Dermis blood vessel endothelial cell (primary cell): ENCODE results near the gene IL18. TPM values are rescaled to one million over a fixed set of nuclear protein-coding genes. Genes with fewer than 3 reads are reported as not detected.
"Not testable (repeated sequence)": the region's sequence is repeated elsewhere in the genome, so short reads cannot be mapped to it uniquely, and the experiment has no call there.

Source experiments
- DNase-seq: peaks from one replicate; pipeline ENCODE4 v3.0.0; 2010
- total RNA-seq: library from RNA; depleted of rRNA; stranded (reverse); fragments of >200 nt; gene quantifications from 2 replicates; pipeline ENCODE4 v1.2.3, GENCODE V29; 2014

IL18 gene
- total RNA-seq, 1 donor from 2014 or later: 0.34 TPM

DNA sequence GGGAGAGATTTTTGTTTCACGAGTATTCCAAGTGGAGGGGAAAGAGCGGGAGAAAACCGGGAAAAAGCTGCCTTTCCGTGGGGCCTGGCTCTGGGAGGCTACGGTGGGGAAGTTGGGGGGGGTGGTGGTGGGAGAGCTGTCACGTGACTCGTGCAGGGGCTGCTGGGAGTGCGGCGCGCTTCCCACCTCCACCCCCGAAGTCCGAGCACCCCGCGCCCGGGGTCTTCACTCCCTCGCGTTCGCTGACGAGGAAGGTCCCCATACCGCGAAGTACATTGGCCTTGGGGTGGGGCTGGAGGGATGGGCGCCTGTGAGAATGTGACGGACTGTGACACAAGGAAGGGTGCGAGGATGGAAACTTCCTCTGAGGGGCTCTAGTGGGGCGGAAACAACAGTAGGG lies 3.3 kb upstream of the IL18 start, which contains the start of gene TEX12:
Gene TEX12 (plus strand): TSS at position 228 of the 400 bp plus-strand sequence. CDS start 1,897 bp downstream, outside the sequence.
- no peak for DNase-seq

DNA sequence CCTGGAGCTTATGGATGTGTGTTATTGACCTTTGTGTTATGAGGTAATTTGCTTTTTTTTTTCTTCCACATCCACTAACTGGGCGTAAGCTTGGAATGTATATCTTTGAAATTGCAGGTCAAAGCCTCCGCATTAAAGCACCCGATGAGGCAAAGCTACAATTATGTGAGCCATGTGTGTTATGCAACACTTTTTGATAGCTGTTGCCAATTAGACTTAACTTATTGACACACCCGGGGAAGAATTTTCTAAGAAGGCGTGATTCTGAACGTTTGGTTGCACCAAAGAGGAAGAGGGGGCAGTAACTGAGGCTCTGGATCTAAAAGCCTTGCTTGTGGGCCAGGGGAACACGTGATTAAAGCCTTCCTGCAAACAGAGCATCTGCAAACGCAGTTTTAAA lies 2.7 kb upstream of the IL18 start:
- no peak for DNase-seq

DNA sequence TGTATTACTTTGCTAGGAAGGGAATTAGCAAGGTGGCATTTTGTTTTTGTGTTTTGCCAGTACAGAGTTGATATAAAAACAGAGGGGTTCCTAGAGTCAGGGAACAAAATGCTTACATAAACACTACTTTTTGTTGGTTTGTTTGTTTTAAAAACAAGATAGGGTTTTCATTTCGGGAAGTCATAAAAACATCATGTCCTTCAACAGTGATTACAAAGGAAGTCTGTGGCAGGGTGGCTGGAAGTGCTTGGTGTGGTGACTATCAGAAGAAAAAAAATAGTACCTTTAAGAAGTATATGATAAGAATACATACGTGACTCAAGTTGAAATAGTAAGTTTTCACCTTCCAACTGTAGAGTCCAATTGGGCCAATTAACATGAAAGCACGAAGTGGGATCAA lies 1.2 kb upstream of the IL18 start:
- DNase-seq: peak; percentile 43

DNA sequence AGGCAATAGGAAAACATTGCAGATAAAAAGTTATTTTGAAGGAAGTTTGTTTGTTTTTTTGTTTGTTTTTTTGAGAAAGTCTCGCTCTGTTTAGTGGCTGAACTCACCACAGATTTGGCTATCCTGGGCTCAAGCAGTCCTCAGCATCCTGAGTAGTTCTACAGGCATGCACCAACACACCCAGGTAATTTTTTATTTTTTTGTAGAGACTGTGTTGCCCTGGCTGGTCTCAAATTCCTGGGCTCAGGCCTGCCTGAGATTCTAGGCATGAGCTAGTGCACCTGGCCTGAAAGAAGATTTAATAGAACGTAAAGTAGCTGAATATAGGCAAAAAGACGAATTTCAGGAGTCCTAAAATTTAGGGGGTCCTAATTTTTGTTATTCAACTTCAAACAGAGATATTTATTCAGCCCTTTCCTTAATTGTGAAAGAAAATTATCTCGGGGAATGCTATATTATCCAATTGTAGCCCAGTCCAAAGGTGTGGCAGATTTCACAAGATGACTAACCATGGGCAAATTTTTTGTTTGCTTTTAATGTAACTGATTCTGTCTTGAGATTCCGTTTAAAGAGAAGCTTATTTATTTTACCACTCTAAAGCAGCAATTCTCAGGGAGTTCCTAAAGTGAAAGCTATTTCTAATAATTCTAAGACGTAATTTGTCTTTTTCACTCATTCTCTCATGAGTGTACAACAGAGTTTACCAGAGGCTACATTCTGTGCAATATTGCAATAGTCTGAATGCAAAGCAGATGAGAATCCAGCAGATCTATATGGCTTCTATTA lies 940 bp downstream of the IL18 start:
- DNase-seq: no peak

GRCh38 chr11:112162200-112162599 lies 1.7 kb downstream of the IL18 start:
- not testable (repeated sequence) for DNase-seq

- no peak for DNase-seq
These were observed 2.9 kb downstream of the IL18 start for GRCh38 chr11:112161012-112161411.

GRCh38 chr11:112160091-112160848 lies 3.6 kb downstream of the IL18 start:
- DNase-seq: no peak

- no peak for DNase-seq
These were observed 4.5 kb downstream of the IL18 start for GRCh38 chr11:112159098-112160065.

DNA sequence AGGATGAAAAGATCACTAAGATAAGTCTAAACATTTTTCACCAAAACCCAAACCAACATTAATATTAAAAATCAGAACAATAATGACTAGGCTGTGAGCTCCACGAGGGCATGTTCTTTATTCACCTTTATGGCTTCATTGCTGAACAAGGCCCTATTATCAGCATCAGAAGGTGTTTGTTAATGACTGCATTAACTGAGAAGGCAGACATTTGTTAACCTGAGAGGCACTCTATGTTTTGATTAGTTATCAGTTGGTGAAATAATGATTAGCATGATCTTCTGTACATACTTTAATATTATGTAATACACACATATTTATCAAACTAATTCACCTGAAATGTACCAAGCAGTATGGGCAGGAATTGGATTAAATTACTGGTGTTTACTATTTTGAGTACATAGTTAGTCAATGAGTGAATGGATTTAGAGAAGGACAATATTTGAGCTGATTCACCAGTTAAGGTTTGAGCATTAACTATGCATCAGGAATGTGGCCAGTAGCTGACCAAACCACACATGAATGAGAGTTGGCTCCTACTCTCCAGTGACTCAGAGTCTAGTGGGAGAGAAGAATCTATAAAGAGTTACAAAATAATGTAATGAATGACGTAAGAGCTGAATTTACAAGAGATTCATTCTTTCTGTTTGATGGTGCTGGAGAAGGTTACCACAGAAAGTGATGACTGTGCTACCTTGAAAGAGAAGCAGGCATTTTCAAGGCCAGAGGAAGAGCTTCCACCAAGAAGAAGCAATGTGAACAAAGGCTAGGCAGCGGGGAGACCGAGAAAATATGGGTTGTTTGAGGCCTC lies 6.7 kb downstream of the IL18 start:
- DNase-seq: peak; percentile 80

DNA sequence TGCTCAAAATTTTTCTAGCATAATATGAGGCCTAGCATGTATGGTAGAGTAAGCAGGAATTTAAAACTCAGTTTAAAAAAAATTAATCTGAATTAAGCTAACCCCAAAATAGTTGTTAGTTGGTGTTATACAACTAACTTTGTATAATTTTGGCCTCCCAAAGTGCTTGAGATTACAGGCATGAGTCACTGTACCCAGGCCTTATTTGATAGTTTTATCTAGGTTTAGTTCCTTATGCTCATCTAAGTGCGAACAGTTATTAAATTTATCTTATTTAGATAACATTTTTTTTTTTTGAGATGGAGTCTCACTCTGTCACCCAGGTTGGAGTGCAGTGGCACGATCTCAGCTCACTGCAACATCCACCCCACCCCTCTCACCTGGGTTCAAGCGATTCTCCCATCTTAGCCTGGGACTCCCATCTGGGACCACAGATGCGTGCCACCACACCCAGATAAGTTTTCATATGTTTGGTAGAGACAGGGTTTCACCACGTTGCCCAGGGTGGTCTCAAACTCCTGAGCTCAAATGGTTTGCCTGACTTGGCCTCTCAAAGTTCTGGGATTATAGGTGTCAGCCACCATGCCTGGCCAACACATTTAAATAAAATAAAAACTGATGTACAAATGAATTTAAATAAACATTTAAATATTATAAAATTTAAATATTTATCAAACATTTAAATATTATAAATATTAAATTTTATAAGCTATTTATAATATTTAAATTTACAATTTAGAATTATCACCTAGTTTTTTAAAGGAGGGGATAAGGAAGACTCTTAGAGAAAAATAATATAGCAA lies 7.5 kb downstream of the IL18 start:
- DNase-seq: no peak

GRCh38 chr11:112150517-112150916 lies 13.4 kb downstream of the IL18 start:
- DNase-seq: no peak

DNA sequence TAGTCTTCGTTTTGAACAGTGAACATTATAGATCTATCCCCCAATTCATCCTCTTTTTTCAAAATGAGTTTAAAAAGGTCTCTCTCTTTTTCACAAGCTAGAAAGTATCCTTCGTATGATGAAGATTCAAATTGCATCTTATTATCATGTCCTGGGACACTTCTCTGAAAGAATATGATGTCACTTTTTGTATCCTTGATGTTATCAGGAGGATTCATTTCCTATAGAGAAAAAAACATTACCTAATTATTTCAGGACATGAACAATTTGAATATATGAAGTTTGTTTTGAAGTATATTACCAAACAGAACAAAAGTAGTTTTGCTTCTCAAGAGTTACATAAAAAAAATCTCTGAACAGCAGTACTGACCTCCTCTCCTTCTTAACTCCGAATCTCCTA lies 20.3 kb downstream of the IL18 start:
- no peak for DNase-seq

- DNase-seq: no peak
These were observed 29.4 kb downstream of the IL18 start for GRCh38 chr11:112134473-112134872.

GRCh38 chr11:112132737-112133136 lies 31.2 kb downstream of the IL18 start:
- DNase-seq: no peak

DNA sequence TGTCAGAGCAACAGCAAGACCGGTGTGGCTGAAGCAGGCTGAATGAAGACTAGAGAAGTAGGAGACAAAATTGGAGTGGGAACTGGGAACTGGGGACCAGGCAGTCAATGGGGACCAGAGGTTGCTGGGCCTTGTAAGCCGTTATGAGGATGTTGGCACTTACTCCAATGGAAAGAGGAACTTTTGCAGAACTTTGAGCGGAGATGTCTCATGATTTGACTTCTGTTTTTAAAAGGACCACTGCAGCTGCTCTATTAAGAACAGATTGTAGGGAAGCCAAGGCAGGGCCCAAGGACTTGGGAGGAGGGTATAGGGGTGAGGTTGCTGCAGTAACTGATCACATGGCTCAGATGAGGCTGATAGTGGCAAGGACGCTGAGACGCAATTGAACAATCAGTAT lies 34.2 kb downstream of the IL18 start:
- no peak for DNase-seq

- DNase-seq: peak; percentile 65
These were observed 35.3 kb downstream of the IL18 start for GRCh38 chr11:112128483-112129121.

- no peak for DNase-seq
These were observed 36.8 kb downstream of the IL18 start for GRCh38 chr11:112127056-112127455.

- no peak for DNase-seq
These were observed 40.8 kb downstream of the IL18 start for GRCh38 chr11:112123129-112123528.

DNA sequence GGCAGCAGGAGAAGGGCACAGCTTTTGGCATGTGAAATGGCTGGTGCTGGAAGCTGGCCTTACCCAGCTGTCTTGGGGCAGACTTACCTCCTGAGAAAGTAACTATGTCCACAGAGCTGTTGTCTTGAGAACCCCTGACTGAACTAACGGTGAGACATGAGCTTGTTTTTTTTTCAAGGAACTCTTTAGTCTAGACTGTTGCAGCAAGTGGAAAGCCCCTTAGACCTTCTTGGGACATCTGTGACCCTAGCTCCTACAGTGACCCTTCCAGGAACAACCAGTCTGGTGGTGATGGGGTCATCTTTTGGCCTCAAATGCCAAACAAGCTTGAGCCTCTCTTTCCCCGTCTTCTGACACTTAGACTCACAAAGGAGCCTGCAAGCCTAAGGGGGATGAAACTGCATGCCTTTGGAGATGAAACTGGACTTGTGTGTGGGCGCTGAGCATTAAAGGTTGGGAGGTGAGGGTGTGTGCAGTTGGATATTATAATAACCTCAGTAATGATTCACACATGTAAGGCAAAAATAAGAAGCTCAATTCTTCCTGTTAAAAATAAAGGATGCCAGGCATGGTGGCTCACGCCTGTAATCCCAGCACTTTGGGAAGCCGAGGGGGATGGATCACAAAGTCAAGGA lies 41.8 kb downstream of the IL18 start:
- no peak for DNase-seq

GRCh38 chr11:112118176-112118575 lies 45.7 kb downstream of the IL18 start:
- DNase-seq: no peak
